Stromal cell of bone marrow (primary cell): ENCODE results near the gene DTNB.
A peak's percentile ranks its signal among the peaks of the same experiment; 100 is the strongest.
"Not testable (repeated sequence)": the region's sequence is repeated elsewhere in the genome, so short reads cannot be mapped to it uniquely, and the experiment has no call there.

Source experiments
- DNase-seq: peaks from one replicate; pipeline ENCODE4 v3.0.0-alpha.2; 2012; ENCODE audit warnings: low read depth

The DTNB gene

GRCh38 chr2:25539136-25539535 lies 134.2 kb downstream of the DTNB start:
- peak; percentile 25 for DNase-seq

GRCh38 chr2:25537526-25537925 lies 135.9 kb downstream of the DTNB start:
- DNase-seq = no peak

- DNase-seq = not testable (repeated sequence)
These were observed 137.7 kb downstream of the DTNB start for GRCh38 chr2:25535411-25536289.

GRCh38 chr2:25534937-25535336 lies 138.4 kb downstream of the DTNB start:
- DNase-seq = not testable (repeated sequence)

GRCh38 chr2:25534455-25534854 lies 138.9 kb downstream of the DTNB start:
- no peak for DNase-seq

- not testable (repeated sequence) for DNase-seq
These were observed 139.6 kb downstream of the DTNB start for GRCh38 chr2:25533771-25534170.

- DNase-seq = no peak
These were observed 140.9 kb downstream of the DTNB start for GRCh38 chr2:25532521-25532920.

- DNase-seq = no peak
These were observed 144.3 kb downstream of the DTNB start for GRCh38 chr2:25529034-25529433.

- DNase-seq = peak; percentile 37
These were observed 145.2 kb downstream of the DTNB start for GRCh38 chr2:25528173-25528572.

GRCh38 chr2:25524507-25524906 lies 148.9 kb downstream of the DTNB start:
- no peak for DNase-seq

- no peak for DNase-seq
These were observed 150.3 kb downstream of the DTNB start for GRCh38 chr2:25523060-25523459.

GRCh38 chr2:25521665-25522387 lies 151.6 kb downstream of the DTNB start:
- peak; percentile 61 for DNase-seq

- peak; percentile 11 for DNase-seq
These were observed 152.3 kb downstream of the DTNB start for GRCh38 chr2:25521126-25521525.

GRCh38 chr2:25517701-25518100 lies 155.7 kb downstream of the DTNB start:
- DNase-seq = no peak

- DNase-seq = no peak
These were observed 159.2 kb downstream of the DTNB start for GRCh38 chr2:25514043-25514637.

- no peak for DNase-seq
These were observed 160.7 kb downstream of the DTNB start for GRCh38 chr2:25512707-25513106.

GRCh38 chr2:25506226-25506625 lies 167.2 kb downstream of the DTNB start:
- DNase-seq = no peak

- DNase-seq = no peak
These were observed 167.8 kb downstream of the DTNB start for GRCh38 chr2:25505622-25506021.

GRCh38 chr2:25505182-25505581 lies 168.2 kb downstream of the DTNB start:
- no peak for DNase-seq

GRCh38 chr2:25504266-25504665 lies 169.1 kb downstream of the DTNB start:
- no peak for DNase-seq

GRCh38 chr2:25499157-25499556 lies 174.2 kb downstream of the DTNB start:
- no peak for DNase-seq

GRCh38 chr2:25497918-25498407 lies 175.4 kb downstream of the DTNB start:
- no peak for DNase-seq
